DMS153 treated with DMSO at 0.1 percent for 48 hours (cell line): ENCODE data around the gene DGKQ.

Experiments used
- DNase-seq: peaks from one replicate; lab custom pipeline; 2025; ENCODE audit not compliant: unreplicated experiment; lab: John Stamatoyannopoulos, UW

DGKQ gene

GRCh38 chr4:995311-996026 is 22.1 kb upstream of the DGKQ start:
- DNase-seq: no peak

- no peak for DNase-seq
Measured at GRCh38 chr4:993111-994029, 20.0 kb upstream of the DGKQ start, which contains the start of gene SLC26A1. Gene SLC26A1, minus strand, starts transcription at chr4:993404. Its CDS starts 1,701 bp downstream, at chr4:991703.

- DNase-seq: no peak
Measured at GRCh38 chr4:992297-993110, 19.1 kb upstream of the DGKQ start.

GRCh38 chr4:991451-992296 is 18.3 kb upstream of the DGKQ start:
- DNase-seq: no peak

GRCh38 chr4:990746-991367 is 17.5 kb upstream of the DGKQ start:
- no peak for DNase-seq

- no peak for DNase-seq
Measured at GRCh38 chr4:989722-990471, 16.5 kb upstream of the DGKQ start.

GRCh38 chr4:988726-989721 is 15.7 kb upstream of the DGKQ start:
- DNase-seq: no peak

GRCh38 chr4:987624-988513 is 14.5 kb upstream of the DGKQ start:
- DNase-seq: no peak

- no peak for DNase-seq
Measured at GRCh38 chr4:986879-987623, 13.7 kb upstream of the DGKQ start, which contains the start of gene IDUA. Gene IDUA, plus strand, starts transcription at chr4:987044. Its CDS starts 41 bp downstream, at chr4:987085.

- DNase-seq: no peak
Measured at GRCh38 chr4:986428-986878, 13.1 kb upstream of the DGKQ start.

- no peak for DNase-seq
Measured at GRCh38 chr4:985123-985830, 11.9 kb upstream of the DGKQ start.

GRCh38 chr4:984336-985054 is 11.1 kb upstream of the DGKQ start:
- no peak for DNase-seq

- DNase-seq: no peak
Measured at GRCh38 chr4:982814-983213, 9.4 kb upstream of the DGKQ start.

GRCh38 chr4:982291-982690 is 8.9 kb upstream of the DGKQ start:
- no peak for DNase-seq
